ENCODE measurements around the gene LRRN4.
"Not testable (repeated sequence)": the region's sequence is repeated elsewhere in the genome, so short reads cannot be mapped to it uniquely, and the experiment has no call there.

LRRN4 gene

GRCh38 chr20:6058684-6059295 lies 4.9 kb upstream of the LRRN4 start:
- no peak for DNase-seq (ENCODE audit: low read depth in 2 of 2)

DNA sequence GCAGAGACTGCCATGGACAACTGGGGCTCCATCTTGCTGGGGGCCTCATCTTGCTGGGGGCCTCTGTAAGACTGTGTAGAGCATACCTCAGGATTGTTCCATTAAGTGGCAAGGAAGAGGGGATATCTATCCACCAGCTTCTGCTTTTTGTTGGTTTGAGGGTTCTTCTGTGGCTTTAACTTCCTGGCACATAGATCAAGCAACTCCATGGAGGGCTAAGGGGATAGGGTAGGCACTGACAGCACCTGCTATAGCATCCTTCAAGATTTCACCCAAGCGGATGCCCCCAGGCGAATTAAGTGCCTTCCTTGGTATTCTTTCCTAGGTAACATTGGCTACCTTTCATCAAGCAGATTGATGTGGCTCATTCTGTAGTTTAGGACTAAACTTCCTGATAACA lies 3.8 kb upstream of the LRRN4 start:
- DNase-seq (ENCODE audit: low read depth in 2 of 2), result no peak

DNA sequence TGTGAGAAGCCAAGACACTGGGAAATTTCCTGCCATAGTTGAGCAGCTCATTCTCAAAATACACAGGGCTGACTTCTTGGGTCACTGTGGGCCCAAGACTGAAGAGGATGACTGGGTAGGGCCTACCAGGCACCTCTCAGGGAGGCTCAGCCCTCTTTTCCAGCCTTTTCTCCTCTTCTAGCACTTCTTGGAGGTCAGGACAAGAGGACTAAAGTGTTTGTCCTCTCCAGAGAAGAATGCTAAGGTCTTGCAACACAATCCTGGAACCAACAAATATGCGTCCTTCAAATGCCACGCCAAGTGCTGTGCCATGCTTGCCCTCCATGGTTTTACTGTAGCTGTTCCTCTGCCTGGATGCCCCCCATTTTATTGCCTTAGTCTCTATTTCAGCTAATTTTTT lies 3.3 kb upstream of the LRRN4 start:
- no peak for DNase-seq (ENCODE audit: low read depth in 2 of 2)

DNA sequence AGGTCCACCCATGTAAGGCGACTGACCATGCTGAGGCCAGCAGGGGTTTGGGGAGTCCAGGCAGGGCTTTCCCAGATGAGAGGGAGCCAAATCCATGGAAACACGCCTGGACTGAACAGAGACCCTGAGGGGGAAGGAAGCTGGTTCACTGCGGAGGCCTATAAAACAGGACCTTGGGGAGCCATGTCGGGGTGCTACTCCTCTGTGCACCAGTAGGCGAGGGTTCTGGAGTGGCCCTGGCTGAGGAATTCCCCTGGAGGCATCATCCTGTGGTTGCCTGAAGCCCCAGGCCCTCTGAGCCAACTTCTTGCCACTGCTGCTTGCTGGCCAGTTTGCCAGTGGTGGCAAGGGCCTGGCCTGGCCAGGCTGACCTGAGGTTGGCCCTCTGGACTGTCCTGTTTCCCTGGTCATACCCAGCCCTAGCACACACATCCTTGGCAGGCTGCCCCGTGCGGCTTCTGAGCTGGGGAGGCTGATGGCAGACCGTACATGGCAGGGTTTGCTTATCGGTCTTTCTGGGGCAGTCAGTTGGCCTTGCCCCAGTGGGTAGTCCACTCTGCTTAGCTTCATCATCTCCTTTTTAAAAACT lies 2.2 kb upstream of the LRRN4 start:
- no peak for DNase-seq (ENCODE audit: low read depth in 2 of 2)

- no peak for DNase-seq (ENCODE audit: low read depth in 2 of 2)
These were observed 1.4 kb upstream of the LRRN4 start for GRCh38 chr20:6055161-6055783.

GRCh38 chr20:6054689-6055051 lies 810 bp upstream of the LRRN4 start:
- not testable (repeated sequence) for DNase-seq (ENCODE audit: low read depth in 2 of 2)

- DNase-seq (ENCODE audit: low read depth in 2 of 2), result no peak
These were observed 640 bp downstream of the LRRN4 start for GRCh38 chr20:6053064-6053775.

DNA sequence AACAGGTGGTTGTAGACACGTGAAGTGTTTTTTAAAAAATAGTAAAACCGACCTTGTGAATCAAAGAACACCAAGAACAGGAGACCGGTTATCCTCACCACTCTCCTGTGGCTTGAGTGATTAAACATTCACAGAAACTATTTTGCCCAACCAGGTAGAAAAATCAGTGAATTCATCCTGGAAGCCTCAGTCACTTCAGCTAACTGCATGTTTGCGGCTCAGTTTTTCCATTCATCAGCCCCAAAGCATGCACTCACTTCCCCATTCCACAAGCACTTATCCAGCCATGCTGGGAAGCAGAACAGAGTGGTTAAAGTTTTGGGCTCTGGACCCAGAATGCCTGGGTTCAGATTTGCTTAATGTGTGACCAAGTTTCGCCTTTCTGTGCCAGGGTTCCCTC lies 2.4 kb downstream of the LRRN4 start:
- no peak for DNase-seq (ENCODE audit: low read depth in 2 of 2)

DNA sequence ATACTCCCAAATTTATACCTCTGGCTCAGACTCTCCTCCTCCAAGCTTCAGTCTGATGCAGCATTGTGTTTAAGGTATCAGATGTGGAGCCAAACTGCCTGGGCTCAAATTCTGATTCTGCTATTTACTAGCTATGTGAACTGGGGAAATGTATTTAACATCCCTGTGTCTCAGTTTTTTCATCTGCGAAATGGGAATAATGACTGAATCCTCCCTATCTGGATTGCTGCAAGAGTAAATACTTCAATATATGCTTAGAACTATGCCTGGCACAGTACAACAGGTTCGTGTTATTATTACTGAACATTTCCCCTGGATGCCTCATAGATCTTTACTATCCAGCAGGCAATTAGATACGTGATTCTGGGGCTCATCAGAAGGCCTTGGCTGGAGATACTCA lies 5.5 kb downstream of the LRRN4 start:
- no peak for DNase-seq (ENCODE audit: low read depth in 2 of 2)

GRCh38 chr20:6046432-6046831 lies 7.4 kb downstream of the LRRN4 start:
- DNase-seq (ENCODE audit: low read depth in 2 of 2), result no peak

DNA sequence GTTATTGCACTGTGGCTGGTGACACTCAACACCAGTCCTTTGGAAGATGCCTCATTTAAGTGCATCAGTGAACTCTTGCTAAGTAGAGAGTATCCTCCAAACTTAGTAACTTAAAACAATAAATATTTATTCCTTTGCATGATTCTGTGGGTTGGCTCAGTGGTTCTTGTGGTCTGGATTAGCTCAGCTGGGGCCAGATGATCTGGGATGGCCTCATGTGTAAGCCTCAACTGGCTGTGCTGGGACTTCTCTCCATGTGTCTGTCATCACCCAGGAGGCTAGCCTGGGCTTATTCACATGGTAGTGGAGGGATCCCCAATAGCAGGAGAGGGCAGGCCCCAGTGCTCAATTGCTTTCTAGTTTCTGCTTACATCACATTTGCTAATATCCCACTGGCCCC lies 8.3 kb downstream of the LRRN4 start:
- DNase-seq (ENCODE audit: low read depth in 2 of 2), result no peak

DNA sequence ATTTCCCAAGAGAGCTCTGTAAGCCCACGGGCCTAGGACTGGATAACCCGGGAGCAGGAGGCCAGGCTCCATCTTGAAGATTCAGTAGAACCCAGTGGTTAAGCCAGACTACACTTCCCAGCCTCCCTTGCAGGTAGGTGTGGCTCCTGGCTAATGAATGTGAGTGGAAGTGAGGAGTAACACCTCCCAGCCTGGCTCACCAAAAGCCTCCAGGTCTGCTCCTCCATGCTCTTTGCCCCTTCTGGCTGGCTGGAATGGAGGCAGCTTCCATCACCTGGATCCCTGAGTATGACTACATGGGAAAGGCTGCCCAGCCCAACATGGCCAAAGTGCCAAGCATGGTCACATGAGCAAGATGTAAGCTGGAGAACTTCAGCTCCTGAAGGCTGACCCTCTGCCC lies 9.7 kb downstream of the LRRN4 start:
- DNase-seq (ENCODE audit: low read depth in 2 of 2), result no peak

DNA sequence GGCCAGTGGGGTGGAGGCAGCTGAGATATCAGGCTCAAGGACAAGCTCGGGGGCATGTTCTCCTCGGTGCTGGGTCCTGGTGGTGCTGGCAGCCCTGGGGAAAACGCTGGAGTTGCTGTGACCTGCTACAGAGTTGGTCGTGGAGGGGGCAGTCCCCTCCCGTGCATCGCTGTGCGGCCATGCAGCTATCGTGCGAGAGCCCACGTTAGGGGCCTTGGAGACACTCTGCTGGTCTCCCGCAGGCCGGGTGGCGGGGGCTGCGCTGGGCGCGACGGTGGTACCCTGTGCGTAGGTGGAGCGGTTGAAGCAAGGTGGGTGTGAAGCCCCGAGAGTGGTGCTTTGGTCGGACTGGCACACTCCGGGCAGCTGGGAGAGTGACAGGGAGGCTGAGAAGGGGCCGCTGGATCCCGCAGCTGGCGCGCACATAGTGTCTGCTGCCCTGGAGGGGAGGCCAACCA lies 12.0 kb downstream of the LRRN4 start:
- no peak for DNase-seq (ENCODE audit: low read depth in 2 of 2)

DNA sequence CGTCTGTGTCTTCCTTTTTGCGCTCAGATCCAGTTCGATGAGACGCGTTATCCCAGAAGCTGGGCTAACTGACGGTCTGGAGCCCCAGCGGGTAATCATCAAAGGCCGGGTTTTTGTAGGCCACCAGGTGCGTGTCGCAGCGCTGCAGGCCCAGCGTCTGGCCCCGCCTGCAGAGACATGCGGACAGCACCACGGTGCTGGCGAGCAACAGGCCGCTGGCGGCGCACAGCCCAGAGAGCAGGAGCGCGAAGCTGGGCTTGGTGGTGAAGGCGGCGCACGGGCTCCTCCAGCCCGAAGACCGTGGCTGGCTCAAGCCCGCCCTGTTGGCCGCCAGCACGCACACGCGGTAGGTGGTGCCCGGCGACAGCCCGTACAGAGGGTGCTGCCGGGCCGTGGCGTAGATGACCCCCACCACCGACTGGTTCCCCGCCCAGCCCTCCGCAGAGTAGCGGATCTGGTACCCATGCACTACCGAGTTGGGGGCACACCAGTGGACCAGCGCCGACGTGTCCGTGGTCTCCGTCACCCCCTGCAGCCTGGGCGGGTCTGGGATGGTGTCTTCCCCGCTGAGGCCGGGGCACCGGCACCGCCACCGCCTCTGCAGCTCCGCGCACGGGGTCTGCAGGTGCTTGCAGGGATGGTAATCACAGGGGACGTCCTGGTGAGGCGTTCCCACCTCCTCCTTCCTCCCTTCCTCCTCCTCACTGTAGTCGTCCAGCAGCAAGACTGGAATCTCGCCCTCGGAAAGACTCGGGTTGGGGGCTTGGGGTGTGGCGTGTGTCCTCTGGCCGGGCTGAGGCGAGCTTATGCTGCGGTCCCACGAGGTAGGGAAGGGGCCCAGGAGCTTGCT lies 12.7 kb downstream of the LRRN4 start:
- DNase-seq (ENCODE audit: low read depth in 2 of 2), result no peak

DNA sequence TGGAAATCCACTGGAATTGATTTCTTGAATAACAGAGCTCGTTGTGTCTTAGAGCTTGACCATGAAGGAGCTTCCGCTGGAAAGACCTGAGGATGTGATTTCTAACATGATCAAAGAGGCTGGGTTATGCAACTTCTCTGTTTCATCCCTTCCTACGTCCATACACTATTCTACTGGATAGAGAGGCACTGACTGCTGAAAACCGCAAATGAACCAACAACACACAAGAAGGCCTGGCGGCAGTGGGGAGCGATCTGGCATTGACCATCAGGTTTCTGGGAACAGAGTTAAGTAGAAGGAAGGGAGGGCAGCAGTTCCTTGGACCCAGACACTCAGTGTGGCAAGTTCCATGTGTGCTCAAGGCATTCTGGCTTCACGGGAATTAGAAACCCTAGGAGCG lies 13.3 kb downstream of the LRRN4 start:
- no peak for DNase-seq (ENCODE audit: low read depth in 2 of 2)

GRCh38 chr20:6039766-6040165 lies 14.1 kb downstream of the LRRN4 start:
- no peak for DNase-seq (ENCODE audit: low read depth in 2 of 2)

GRCh38 chr20:6038256-6038655 lies 15.6 kb downstream of the LRRN4 start:
- DNase-seq (ENCODE audit: low read depth in 2 of 2), result no peak

DNA sequence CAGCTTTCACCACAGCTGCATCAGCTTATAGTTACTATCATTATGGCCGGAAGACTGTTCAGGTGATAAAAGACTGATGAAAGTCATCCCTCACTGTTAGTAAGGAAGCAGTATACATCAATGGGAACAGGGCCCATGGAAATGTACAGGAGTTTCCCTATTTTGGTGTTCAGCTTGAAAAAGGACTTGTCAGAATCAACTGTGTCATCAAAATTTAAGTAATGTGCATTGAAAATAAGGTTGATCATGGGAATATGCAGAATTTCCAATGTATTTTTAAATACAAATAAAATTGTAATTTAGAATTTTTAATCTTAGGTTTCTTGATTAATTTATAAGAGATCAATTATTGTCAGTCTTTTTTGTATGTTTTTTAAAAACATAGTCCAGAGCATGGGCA lies 16.8 kb downstream of the LRRN4 start:
- DNase-seq (ENCODE audit: low read depth in 2 of 2), result no peak

DNA sequence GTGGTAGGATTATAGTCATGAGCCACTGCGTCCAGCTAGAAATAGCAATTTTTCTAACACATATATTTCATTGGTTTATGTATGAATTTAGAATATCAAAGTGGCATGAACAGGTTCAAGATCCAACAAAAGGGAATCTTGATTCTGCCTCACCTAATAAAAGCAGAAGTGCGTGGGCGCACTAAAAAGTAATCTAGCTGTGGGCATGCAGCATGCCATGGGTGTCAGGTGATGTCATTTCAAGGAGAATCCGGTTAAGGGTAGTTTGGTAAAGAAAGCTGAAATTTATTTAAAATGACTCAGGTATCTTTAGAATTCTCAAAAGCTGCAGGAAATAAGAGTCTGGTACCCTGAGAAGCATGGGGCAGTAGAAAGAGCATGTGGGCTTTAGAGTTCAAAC lies 17.6 kb downstream of the LRRN4 start:
- no peak for DNase-seq (ENCODE audit: low read depth in 2 of 2)

- no peak for DNase-seq (ENCODE audit: low read depth in 2 of 2)
These were observed 19.5 kb downstream of the LRRN4 start for GRCh38 chr20:6034134-6034969.

GRCh38 chr20:6032907-6033306 lies 21.0 kb downstream of the LRRN4 start:
- DNase-seq (ENCODE audit: low read depth in 2 of 2), result not testable (repeated sequence)
